Motor neuron (in vitro differentiated cells): ENCODE measurements around the gene UBTD1. TPM values are rescaled to one million over a fixed set of nuclear protein-coding genes. Genes with fewer than 3 reads are reported as not detected.

Source experiments
- ATAC-seq, 8 experiments: fragments of 200-7000 bp; cut with Tn5 transposase; replicated peaks in 6 of 8; 2 replicates each; pipeline ENCODE4 v1.8.0; 2021; ENCODE audit warnings: mild to moderate bottlenecking in 8 of 8, moderate library complexity in 8 of 8
- H3K27ac ChIP-seq, 2 donors: fragments of 250-450 bp; sonication (Bioruptor Pico); 2 replicates each; pipeline ENCODE4 v1.9.0; 2021; ENCODE audit warnings: antibody characterized with exemption in 2 of 2, mild to moderate bottlenecking in 2 of 2, moderate library complexity in 1 of 2
- H3K4me1 ChIP-seq, 2 donors: fragments of 250-450 bp; sonication (Bioruptor Pico); replicated peaks in 1 of 2; 2 replicates each; pipeline ENCODE4 v1.6.1; 2021; ENCODE audit warnings: antibody characterized with exemption in 2 of 2, mild to moderate bottlenecking in 2 of 2, moderate library complexity in 1 of 2
- H3K4me3 ChIP-seq, 5 donors: fragments of 250-450 bp; sonication (Bioruptor Pico); 2 replicates each; pipeline ENCODE4 v1.9.0; 2021; ENCODE audit warnings: antibody characterized with exemption in 5 of 5, mild to moderate bottlenecking in 5 of 5, moderate library complexity in 4 of 5
- whole genome bisulfite sequencing, 10 experiments: fragments of 450-650 bp; shearing (Covaris generic); methylation state at CpG; one replicate each; pipeline ENCODE4 v1.0.0; 2022; 5-methylcytosine and 5-hydroxymethylcytosine counted together
- in situ Hi-C, 9 experiments: fragments of 400-800 bp; cut with MboI; loops; one replicate each; pipeline ENCODE4 v1.15.0; 2021; ENCODE audit warnings: low sequenced_read_pairs in 9 of 9, low pct_unique_long_range_greater_than_20kb in 2 of 9; ENCODE audit not compliant: unreplicated experiment in 9 of 9
- total RNA-seq, 8 experiments: library from RNA; unstranded; fragments of 300-600 nt; gene quantifications; 2 replicates each; pipeline versions ENCODE4 v1.2.3 to v1.2.4, GENCODE V29; 2022

The UBTD1 gene
- total RNA-seq, 8 experiments from 2014 or later: 2.9 to 16.7 (median 6.9) TPM

DNA sequence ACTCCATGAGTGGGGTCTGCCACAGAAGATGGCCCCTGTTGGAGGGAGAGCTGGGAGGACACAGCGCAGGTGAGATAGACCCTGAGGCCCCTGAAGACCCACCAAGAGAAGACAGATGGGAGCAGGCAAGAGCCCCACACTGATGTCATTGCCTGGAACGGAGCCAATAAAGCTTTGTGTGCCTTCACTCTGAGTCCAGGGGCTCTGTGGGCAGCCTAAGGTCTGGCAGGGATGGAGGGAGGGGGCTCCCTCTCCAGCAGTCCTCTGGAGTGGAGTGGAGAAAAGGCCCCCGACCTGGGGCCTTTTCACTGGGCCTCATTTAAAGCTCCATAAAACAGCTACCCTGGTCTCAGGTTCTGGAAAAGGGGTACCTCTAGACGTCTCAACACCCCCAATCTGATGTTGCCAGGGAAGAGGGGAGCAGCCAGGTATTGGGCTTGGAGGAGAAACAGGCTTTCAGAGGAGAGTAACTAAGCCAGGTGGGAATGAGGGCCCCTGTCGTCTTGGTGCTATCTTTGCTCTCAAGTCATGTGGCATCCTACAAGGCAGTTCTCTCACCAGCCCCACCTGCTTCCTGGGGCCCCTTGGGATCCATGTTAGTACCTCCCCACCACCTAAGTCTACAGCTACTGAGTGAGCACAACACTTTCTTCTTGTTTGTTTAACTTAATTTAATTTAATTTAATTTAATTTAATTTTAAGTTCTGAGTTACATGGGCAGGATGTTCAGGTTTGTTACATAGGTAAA is 92.2 kb downstream of the UBTD1 start:
- Histone ChIP-seq H3K27ac (no peak overlapping the region), H3K4me3 (no peak overlapping the region), H3K4me1 (no peaks in the 10 kb centered on the region)
- no peak for ATAC-seq
- WGBS, 10 experiments: 10 to 100% (median 59%) methylated on average over 1 to 2 of the region's 5 CpGs; no CpG with 5 or more reads in 2 of the 10 experiments
- in situ Hi-C loops: no loop called here

DNA sequence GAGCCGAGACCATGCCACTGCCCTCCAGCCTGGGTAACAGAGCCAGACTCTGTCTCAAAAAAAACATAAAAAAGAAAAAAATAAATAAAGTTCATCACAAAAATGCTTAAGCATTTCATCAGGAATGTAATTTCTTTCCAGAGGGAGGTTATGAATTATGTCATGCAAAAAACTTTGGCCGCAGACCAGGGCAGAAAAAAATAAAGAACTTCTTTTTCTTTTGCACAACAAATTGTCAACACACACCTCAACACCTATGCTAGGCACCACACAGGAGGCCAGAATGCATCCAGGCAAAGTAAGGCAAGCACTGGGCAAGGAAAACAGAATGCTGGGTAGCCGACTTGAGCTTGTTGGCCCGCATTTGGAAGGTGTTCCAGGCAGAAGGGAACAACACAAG is 94.7 kb downstream of the UBTD1 start:
- in situ Hi-C loops: no loop called here
- Histone ChIP-seq H3K4me3 (no peak overlapping the region), H3K4me1 (no peaks in the 10 kb centered on the region), H3K27ac (no peak overlapping the region)
- 14 to 100% (median 89%) methylated on average over 1 to 4 of the region's 4 CpGs; no CpG with 5 or more reads in 1 of the 10 experiments for WGBS, 10 experiments
- ATAC-seq: no peak

DNA sequence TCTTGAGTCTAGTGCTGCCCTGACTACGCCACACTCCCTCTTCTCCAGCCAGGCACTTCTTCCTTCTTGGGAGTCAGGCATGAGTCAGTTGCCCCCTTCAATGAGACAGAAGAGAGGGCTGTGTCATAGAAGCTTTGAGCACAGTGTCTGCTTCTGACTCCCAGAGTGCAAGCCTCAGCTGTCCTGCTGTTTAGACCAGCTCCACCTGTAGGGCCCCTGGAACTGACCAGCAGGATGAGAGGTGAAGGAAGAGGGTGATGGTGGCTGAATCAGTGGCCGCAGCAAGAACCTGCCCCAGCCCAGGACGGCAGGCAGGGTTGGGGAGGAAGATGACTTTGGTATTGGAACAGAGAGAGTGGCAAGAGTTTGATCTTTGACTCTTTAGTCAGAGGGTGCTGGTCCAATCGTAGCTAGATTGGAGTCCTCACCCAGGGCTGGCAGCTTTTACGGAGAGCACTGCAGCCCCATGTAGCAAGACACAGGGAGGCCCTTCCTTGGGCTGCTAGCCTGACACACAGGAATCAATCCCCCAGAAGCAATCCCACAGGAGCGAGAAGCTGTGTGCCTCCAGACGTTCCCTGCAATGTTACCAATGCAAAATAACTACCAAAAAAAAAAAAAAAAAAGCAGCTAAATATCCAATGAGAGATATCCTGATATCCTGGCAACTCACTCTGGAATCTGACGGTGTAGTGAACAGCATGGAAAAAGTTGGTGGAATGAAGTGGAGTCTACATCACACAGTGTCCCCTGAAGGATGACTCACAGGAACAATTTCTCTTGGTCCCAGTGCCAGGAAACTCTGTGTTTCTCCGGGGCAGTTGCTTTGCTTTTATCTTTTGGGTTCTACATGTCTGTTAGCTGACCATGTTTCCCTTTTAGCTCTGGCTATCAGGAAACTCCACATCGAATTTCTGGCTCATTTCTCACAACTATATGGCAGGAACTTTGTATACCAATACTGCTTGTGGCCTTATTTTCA is 97.7 kb downstream of the UBTD1 start:
- Histone ChIP-seq H3K27ac (no peak overlapping the region), H3K4me1 (no peaks in the 10 kb centered on the region), H3K4me3 (no peak overlapping the region)
- 8 to 79% (median 39%) methylated on average over 2 to 7 of the region's 10 CpGs for WGBS, 10 experiments
- in situ Hi-C loops: no loop called here
- peak; percentile 68 to 85 (median 78) for ATAC-seq

DNA sequence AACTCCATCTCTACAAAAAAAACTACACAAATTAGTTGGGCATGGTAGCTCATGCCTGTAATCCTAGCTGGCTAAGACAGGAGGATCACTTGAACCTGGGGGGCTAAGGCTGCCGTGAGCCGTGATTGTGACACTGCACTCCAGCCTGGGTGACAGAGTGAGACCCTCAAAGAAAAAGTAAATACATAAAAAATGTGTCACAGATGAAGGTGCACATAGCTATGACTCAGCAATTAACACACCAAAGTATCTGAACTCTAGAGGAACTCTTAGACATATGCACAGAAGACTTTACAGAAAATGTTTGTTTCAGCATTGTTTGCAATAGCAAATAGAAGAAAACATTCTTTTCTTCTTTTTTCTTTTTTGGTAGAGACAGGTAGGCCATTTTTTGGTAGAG is 99.1 kb downstream of the UBTD1 start:
- no peak overlapping the region for H3K27ac ChIP-seq
- H3K4me1 ChIP-seq: no peaks in the 10 kb centered on the region
- 50 to 100% (median 93%) methylated on average over 1 to 2 of the region's 2 CpGs; no CpG with 5 or more reads in 5 of the 10 experiments for WGBS, 10 experiments
- no peak overlapping the region for H3K4me3 ChIP-seq
- no peak for ATAC-seq
- in situ Hi-C loops: no loop called here

DNA sequence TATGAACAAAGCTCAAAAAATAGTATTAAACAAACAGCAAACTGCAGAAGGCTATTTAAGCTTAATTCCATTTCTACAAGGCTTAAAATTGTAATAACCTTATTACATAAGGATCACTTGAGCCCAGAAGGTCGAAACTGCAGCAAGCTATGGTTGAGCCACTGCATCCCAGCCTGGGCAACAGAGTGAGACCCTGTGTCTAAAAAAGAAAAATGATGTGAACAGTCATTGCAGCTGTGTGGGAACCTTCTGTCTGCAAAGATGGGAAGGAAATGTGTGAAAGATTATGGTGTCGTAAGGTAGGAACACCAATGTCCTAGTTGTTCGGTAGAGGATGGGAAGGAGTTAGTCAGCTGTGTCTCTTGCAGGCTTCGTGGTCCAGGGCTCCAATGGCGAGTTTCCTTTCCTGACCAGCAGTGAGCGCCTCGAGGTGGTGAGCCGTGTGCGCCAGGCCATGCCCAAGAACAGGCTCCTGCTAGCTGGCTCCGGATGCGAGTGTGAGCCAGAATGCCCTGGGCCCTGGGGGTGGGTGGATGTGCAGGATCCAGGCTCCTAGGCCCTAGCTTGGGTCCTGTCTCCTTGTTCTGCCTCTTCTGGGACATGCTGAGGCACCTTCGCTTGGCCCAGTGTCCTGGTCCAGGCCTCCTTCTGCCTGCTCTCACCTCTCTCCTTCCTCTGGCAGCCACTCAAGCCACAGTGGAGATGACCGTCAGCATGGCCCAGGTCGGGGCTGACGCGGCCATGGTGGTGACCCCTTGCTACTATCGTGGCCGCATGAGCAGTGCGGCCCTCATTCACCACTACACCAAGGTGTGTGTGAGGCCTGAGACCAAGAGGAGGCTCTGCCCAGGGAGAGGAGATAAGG is 99.9 kb downstream of the UBTD1 start:
- no peak for ATAC-seq
- Histone ChIP-seq H3K4me1 (no peaks in the 10 kb centered on the region), H3K27ac (no peak overlapping the region), H3K4me3 (no peak overlapping the region)
- WGBS, 10 experiments: 57 to 100% (median 100%) methylated on average over 1 to 6 of the region's 19 CpGs; no CpG with 5 or more reads in 3 of the 10 experiments
- in situ Hi-C loops: no loop called here

DNA sequence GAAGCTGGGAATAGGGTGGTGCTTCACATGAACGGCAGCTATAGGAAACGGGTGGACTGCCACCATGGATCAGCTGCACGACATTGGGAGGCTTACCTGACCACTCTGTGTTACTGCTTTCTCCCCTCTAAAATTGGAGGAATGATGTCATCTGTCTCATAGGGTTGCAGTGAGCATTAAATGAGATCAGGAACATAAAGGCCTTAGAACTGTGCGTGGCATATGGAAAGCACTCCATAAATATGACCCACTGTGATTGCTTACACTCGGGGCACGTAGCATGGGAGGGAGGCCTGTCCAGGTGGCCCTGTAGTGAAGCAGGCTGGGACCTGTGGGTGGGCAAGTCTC is 100.5 kb downstream of the UBTD1 start:
- Histone ChIP-seq H3K27ac (no peak overlapping the region), H3K4me1 (no peaks in the 10 kb centered on the region), H3K4me3 (no peak overlapping the region)
- in situ Hi-C loops: no loop called here
- no peak for ATAC-seq
- 89 to 94% (median 89%) methylated on average over 3 of the region's 6 CpGs; no CpG with 5 or more reads in 7 of the 10 experiments for WGBS, 10 experiments

DNA sequence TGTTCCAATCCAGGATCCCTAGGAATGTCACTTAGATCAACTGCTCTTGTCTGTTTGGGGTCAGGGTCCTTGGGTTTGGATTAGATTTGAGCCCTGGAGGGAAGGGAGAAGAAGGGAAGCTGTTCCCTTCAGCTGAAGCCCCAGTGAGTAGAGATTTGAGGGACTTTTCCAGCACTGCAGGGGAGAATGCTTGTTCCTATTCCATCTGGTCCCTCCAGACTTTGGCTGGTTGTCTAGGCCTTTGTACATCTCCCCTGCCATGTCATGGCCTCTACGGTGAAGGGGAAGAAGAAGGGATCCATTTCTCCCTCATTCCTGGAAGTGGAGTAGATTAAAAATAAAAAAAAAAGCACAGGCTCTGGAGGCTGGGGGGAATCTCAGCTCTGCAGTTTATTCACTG is 101.9 kb downstream of the UBTD1 start:
- Histone ChIP-seq H3K4me1 (no peaks in the 10 kb centered on the region), H3K27ac (no peak overlapping the region), H3K4me3 (no peak overlapping the region)
- 43 to 100% (median 90%) methylated on average over 1 of the region's 1 CpG; no CpG with 5 or more reads in 6 of the 10 experiments for WGBS, 10 experiments
- no peak for ATAC-seq
- in situ Hi-C loops: no loop called here

DNA sequence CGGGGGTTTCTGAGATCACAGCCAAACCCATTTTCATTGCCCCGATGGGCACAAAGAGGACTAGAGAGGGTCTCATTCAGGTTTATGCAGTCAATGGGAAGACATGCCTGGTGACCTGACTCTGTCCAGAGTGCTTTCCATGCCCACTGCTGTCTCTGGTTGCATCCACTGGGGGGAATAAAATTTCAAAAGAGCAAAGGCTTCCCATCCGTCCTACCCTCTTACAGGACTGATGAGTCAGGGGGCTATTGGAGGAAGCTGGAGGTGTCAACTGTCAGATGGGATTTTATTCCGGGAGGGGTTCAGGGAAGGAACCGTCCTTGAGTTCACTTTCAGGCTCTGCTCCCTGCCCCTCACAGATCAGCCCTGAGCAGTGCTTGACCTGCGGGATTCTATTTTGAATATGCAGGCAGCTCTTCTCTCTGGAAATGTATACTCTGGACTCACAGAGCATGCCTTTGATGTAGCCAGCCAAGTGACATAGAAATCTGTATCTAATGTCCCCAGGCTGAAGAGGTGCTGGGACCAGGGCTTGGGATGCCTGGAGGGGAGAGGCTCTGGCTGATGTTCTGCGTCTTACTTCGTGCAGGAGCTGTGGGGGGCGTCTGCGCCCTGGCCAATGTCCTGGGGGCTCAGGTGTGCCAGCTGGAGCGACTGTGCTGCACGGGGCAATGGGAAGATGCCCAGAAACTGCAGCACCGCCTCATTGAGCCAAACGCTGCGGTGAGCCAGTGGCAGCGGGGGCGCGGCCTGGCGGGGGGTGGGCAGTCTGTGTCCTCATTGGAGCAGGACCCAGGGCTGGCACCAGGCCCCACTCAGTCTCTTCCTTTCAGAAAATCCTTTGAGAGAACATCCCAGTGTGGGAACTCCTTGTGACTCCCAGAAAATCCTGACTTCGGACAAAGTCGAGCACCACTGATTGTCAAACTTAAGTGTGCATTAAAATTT is 102.8 kb downstream of the UBTD1 start:
- no peak overlapping the region for H3K27ac ChIP-seq
- in situ Hi-C loops: no loop called here
- H3K4me3 ChIP-seq: no peak overlapping the region
- no peaks in the 10 kb centered on the region for H3K4me1 ChIP-seq
- peak in 3 of 8 experiments; percentile 16 to 80 (median 34) for ATAC-seq
- 45 to 100% (median 80%) methylated on average over 1 to 8 of the region's 21 CpGs for WGBS, 10 experiments

DNA sequence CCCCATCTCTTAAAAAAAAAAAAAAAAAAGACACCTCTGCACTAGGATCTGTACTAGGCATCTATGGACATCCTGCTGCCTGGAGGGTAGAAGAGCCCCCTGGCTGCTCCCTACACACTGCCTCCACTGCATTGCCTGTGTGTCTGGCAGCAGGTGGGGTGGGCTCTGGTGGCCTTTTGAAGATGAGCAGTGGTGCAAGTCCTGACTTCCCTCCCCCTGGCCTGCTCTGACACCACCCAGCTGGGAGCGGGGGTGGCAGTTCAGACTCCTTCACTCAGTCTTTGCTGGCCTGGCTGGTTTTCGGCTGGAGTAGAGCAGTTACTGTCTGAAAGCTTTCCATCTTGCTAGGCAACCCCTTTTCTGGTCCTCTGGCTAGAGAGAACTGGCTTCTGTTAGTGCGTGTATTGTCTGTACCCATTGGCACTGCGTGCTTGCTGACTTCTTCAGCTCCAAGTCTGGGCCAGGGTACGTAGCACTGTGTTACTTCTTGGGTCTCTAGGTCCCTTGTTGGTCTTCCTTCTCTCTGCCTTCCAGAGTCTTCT is 108.4 kb downstream of the UBTD1 start:
- Histone ChIP-seq H3K4me3 (no peak overlapping the region), H3K27ac (no peak overlapping the region), H3K4me1 (no peaks in the 10 kb centered on the region)
- peak in 5 of 8 experiments; percentile 59 to 96 (median 82) for ATAC-seq
- WGBS, 10 experiments: 77 to 100% (median 84%) methylated on average over 1 to 5 of the region's 5 CpGs; no CpG with 5 or more reads in 4 of the 10 experiments
- in situ Hi-C loops: no loop called here

DNA sequence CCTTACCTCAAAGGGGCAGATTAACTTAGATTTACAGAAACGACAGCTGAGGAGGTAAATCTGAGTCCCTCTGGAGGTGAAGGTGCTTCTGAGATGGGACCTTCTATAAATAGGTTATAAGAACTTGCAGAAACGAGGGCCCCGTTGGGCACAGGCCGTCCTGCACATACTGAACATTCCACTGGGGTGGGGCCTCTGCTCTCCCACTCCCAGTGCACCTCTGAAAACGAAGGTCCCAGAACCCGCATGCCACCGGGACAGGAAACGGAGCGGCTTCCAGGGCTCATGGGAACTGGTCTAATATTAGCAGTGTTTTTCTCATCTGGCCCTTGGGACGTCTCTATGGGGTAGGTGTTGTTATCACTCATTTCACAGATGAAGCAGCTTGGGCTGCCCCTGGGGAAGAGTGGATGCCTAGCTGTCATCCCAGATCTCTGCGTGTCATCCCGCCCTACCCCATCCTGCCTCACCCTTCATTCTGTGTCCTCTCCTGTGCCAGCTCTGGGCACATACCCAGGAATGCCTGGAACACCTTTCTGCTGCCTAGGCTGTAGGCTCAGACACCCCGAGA is 110.4 kb downstream of the UBTD1 start:
- H3K27ac ChIP-seq: no peak overlapping the region
- in situ Hi-C loops: no loop called here
- ATAC-seq: no peak
- 33 to 100% (median 92%) methylated on average over 1 to 10 of the region's 13 CpGs; no CpG with 5 or more reads in 4 of the 10 experiments for WGBS, 10 experiments
- H3K4me3 ChIP-seq: no peak overlapping the region
- H3K4me1 ChIP-seq: no peaks in the 10 kb centered on the region

DNA sequence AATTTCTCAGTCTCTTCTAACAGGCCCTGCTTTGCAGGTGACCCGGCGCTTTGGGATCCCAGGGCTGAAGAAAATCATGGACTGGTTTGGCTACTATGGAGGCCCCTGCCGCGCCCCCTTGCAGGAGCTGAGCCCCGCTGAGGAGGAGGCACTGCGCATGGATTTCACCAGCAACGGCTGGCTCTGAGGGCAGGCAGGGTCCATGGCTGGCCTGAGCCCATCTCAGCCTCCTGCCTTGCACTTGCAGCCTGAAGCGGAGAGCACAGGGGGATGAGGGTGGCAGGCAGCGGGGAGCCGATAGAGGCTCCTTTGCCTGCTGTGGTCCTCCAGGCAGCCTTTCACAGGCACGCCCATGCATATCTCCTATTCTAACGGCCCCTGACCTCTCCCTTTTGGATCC is 112.7 kb downstream of the UBTD1 start:
- no peak for ATAC-seq
- H3K4me1 ChIP-seq: no peaks in the 10 kb centered on the region
- no peak overlapping the region for H3K27ac ChIP-seq
- in situ Hi-C loops: no loop called here
- H3K4me3 ChIP-seq: no peak overlapping the region
- WGBS, 10 experiments: 80 to 100% (median 90%) methylated on average over 1 to 10 of the region's 12 CpGs; no CpG with 5 or more reads in 6 of the 10 experiments
